ENCODE results near the gene SYP.
"Not testable (repeated sequence)": the region's sequence is repeated elsewhere in the genome, so short reads cannot be mapped to it uniquely, and the experiment has no call there.

The SYP gene

DNA sequence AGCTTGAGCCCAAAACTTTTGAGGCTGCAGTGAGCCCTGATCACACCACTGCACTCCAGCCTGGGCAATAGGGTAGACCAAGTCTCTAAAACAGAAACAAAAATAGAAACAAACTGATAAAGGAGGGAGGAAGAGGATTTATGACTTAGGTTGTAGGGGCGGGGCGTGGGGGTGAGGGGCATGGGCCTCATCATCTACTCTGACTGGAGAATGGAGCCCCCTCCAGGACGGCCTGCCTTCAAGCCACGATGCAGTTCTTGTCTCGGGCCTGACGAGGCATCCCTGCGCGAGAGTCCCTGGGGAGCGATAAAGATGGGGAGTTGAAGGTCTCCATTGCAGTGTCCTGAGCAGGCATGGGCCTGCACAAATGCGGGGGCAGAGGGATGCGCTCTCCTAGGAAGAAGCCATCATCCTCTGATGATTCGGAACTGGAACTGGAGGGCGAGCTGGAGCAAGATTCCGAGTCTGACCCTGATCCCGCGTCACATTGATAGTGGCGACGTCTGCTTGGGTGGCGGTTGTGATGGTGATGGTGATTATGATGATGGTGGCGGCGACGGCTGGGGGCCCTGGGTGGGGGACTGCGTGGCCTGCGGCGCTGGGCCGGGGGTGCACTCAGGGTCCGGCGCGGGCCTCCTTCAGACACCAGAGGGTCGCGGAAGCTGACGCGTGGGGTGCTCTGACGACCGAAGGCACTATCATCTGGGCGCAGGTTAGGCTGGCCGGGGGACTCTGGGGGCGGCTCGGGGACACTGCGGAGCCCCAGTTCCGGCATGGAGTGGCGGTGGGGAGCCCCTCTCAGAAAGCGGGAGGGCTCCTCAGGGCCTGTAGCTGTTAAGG, 24.3 kb downstream of the SYP start:
- no peak overlapping the region for H3K27ac ChIP-seq
- H3K27me3 ChIP-seq (replicated peaks) = no peaks in the 10 kb centered on the region
- in situ Hi-C loops (cut with HindIII; ENCODE audit: low pct_ligation_motif_present, low sequenced_read_pairs) = no loop called here
- DNase-seq = no peak
- TF ChIP-seq, protein P1, sequence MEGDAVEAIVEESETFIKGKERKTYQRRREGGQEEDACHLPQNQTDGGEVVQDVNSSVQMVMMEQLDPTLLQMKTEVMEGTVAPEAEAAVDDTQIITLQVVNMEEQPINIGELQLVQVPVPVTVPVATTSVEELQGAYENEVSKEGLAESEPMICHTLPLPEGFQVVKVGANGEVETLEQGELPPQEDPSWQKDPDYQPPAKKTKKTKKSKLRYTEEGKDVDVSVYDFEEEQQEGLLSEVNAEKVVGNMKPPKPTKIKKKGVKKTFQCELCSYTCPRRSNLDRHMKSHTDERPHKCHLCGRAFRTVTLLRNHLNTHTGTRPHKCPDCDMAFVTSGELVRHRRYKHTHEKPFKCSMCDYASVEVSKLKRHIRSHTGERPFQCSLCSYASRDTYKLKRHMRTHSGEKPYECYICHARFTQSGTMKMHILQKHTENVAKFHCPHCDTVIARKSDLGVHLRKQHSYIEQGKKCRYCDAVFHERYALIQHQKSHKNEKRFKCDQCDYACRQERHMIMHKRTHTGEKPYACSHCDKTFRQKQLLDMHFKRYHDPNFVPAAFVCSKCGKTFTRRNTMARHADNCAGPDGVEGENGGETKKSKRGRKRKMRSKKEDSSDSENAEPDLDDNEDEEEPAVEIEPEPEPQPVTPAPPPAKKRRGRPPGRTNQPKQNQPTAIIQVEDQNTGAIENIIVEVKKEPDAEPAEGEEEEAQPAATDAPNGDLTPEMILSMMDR (IDR thresholded peaks at IDR 0.05; ENCODE audit: low read depth, low read length, missing control alignments) = no peak
- H3K36me3 ChIP-seq (replicated peaks) = no peaks in the 10 kb centered on the region
- no peak overlapping the region for H3K4me3 ChIP-seq (ENCODE audit: low read depth, low read length)

DNA sequence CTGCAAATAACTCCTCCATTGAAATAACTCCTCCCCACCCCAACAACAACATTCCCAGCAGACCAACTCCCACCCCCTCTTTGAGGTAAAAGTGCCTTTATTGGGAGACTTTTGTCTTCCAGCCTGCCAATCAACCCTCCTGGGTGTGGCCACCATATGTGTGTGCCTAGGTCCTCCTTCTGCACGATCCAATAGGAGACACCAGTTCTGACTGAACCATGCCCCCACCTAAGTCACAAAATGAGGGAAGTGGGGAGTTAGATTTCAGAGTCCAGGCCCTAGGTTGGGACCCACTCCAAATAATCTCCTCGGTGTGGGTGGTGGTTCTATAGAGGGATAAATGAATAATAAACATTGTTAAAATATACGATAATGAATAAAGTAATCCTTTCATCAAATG, 25.3 kb downstream of the SYP start:
- Histone ChIP-seq H3K36me3 (replicated peaks) (no peaks in the 10 kb centered on the region), H3K4me3 (ENCODE audit: low read depth, low read length) (no peak overlapping the region), H3K27me3 (replicated peaks) (no peaks in the 10 kb centered on the region), H3K27ac (no peak overlapping the region)
- in situ Hi-C loops (cut with HindIII; ENCODE audit: low pct_ligation_motif_present, low sequenced_read_pairs) = no loop called here
- TF ChIP-seq, protein P1 (IDR thresholded peaks at IDR 0.05; ENCODE audit: low read depth, low read length, missing control alignments) = no peak
- DNase-seq = no peak

DNA sequence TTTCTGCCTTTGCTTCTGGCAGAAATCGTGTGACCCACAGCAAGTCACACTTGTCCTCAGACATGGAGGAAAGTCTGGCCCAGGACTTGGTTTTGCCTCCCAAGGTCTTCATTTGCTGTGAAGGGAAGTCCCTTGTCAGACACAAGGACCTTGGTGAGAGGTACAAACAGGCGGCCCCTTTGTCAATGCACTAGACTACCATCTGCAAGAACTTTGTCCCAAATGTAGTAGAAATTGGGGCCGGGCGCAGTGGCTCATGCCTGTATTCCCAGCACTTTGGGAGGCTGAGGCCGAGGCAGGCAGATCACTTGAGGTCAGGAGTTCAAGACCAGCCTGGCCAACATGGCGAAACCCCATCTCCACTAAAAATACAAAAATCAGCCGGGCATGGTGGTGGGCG, 26.4 kb downstream of the SYP start:
- DNase-seq; H3K4me3 ChIP-seq (ENCODE audit: low read depth, low read length); in situ Hi-C loops (cut with HindIII; ENCODE audit: low pct_ligation_motif_present, low sequenced_read_pairs); H3K36me3 ChIP-seq (replicated peaks); H3K27ac ChIP-seq; H3K27me3 ChIP-seq (replicated peaks): not testable (repeated sequence)

DNA sequence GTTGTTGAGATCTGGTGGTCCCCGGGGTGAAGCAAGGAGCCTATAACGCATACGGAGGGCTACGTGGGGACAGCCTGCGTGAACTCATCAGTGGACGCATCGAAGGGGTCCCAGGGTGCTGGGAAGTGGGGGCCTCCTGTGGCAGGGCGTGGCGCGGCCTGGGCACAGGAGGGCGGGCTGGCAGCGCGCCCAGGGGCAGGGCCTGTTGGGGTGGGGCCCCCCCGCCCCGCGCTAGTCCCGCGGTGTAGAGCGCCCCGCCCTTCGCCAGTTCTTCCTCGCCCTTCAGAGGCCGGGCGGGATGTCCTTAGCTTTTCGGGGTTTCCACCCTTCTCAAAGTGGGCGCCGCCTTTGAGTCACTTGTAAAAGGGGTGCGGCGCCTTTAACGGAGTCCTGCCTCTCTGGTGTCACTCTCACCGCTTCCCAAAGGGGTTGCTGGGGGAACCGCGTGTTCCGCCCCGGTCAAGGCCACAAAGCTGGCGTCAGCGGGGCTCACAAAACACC, 27.7 kb downstream of the SYP start:
- no peaks in the 10 kb centered on the region for H3K36me3 ChIP-seq (replicated peaks)
- in situ Hi-C loops (cut with HindIII; ENCODE audit: low pct_ligation_motif_present, low sequenced_read_pairs) = no loop called here
- no peak for DNase-seq
- H3K27ac ChIP-seq = peak overlapping the region; percentile 45
- H3K27me3 ChIP-seq (replicated peaks) = no peaks in the 10 kb centered on the region
- peak overlapping the region; percentile 77 for H3K4me3 ChIP-seq (ENCODE audit: low read depth, low read length)
- TF ChIP-seq, protein P1 (IDR thresholded peaks at IDR 0.05; ENCODE audit: low read depth, low read length, missing control alignments) = no peak

DNA sequence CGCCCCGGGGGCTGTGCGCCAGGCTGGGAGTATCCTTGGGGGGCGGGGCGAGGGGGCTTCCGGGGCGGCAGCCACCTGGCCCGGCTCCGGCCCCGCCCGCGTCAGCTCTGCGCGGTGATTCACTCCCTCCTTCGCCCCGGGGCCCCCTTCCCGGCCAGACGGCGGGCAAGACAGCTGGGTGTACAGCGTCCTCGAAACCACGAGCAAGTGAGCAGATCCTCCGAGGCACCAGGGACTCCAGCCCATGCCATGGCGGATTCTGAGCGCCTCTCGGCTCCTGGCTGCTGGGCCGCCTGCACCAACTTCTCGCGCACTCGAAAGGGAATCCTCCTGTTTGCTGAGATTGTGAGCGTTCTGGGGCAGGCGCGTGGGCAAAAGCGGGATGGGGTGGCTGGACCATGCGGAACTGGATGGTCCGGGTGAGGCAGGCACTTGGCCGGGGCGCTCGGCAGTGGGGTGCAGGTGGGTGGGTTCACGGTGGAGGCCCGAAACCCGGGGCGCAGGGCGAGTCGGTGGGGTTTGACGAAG, 28.2 kb downstream of the SYP start, which contains the start of gene PLP2:
PLP2 (plus strand) TSS at position 147 of the 528 bp plus-strand sequence; CDS start at position 250, 103 bp downstream.
- in situ Hi-C loops (cut with HindIII; ENCODE audit: low pct_ligation_motif_present, low sequenced_read_pairs) = no loop called here
- Histone ChIP-seq H3K27ac (peak within 1 kb of the TSS; percentile 45), H3K4me3 (ENCODE audit: low read depth, low read length) (peak within 1 kb of the TSS; percentile 77), H3K36me3 (replicated peaks) (no peaks in the 10 kb centered on the region), H3K27me3 (replicated peaks) (no peaks in the 10 kb centered on the region)
- TF ChIP-seq, protein P1 (IDR thresholded peaks at IDR 0.05; ENCODE audit: low read depth, low read length, missing control alignments) = no peak
- DNase-seq = peak; percentile 29

DNA sequence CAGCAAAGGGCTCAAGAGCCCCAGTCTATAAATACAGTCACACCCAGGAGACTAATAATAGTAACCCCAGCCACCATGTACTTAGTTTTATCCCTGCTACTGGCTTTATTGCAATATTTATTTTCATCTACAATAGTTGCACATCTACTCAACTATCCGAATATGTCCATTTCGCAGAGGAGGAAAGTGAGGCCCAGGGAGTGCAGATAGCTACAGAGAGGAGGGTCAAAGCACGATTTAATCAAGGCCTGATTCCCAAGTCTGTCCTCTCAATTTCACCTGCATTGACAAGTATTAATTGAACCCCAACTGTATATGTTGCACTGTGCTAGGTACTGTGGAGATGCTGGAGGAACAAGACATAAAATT, 32.3 kb downstream of the SYP start:
- H3K27ac ChIP-seq = peak overlapping the region; percentile 70

More for the DNA sequence above, 32.3 kb downstream of the SYP start:
- Histone ChIP-seq H3K36me3 (replicated peaks) (no peaks in the 10 kb centered on the region), H3K27me3 (replicated peaks) (no peaks in the 10 kb centered on the region), H3K4me3 (ENCODE audit: low read depth, low read length) (peak overlapping the region; percentile 47)
- TF ChIP-seq, protein P1 (IDR thresholded peaks at IDR 0.05; ENCODE audit: low read depth, low read length, missing control alignments) = no peak
- no peak for DNase-seq
- in situ Hi-C loops (cut with HindIII; ENCODE audit: low pct_ligation_motif_present, low sequenced_read_pairs) = no loop called here

Measured in brain microvascular endothelial cell (primary cell).